ENCODE data around the gene PON2.

The PON2 gene

GRCh38 chr7:95427166-95427565 lies 7.7 kb downstream of the PON2 start:
- DNase-seq (ENCODE audit: low read depth, low spot score): no peak
- no CpG with 5 or more reads among the region's 7 CpGs for WGBS (ENCODE audit: insufficient coverage, insufficient read length)
- Histone ChIP-seq H3K4me1 (ENCODE audit: control insufficient read depth, insufficient read depth, low read length) (peaks cover 2% of the 10 kb centered on the region; the same call in 1 of the 2 replicates), H3K9me3 (ENCODE audit: control insufficient read depth, insufficient read depth, low read length) (no peaks in the 10 kb centered on the region), H3K4me3 (ENCODE audit: low read length) (no peak overlapping the region), H3K36me3 (ENCODE audit: control insufficient read depth, insufficient read depth, low read length) (no peaks in the 10 kb centered on the region), H3K27ac (ENCODE audit: low read length) (no peak overlapping the region), H3K27me3 (ENCODE audit: control insufficient read depth, insufficient read depth, low read length) (no peaks in the 10 kb centered on the region)

GRCh38 chr7:95425694-95426093 lies 9.1 kb downstream of the PON2 start:
- no CpG with 5 or more reads among the region's 2 CpGs for WGBS (ENCODE audit: insufficient coverage, insufficient read length)
- no peak overlapping the region for H3K4me3 ChIP-seq (ENCODE audit: low read length)
- no peak for DNase-seq (ENCODE audit: low read depth, low spot score)
- no peaks in the 10 kb centered on the region for H3K9me3 ChIP-seq (ENCODE audit: control insufficient read depth, insufficient read depth, low read length)
- H3K36me3 ChIP-seq (ENCODE audit: control insufficient read depth, insufficient read depth, low read length): no peaks in the 10 kb centered on the region
- peaks cover 2% of the 10 kb centered on the region; the same call in 1 of the 2 replicates for H3K4me1 ChIP-seq (ENCODE audit: control insufficient read depth, insufficient read depth, low read length)
- H3K27ac ChIP-seq (ENCODE audit: low read length): no peak overlapping the region
- no peaks in the 10 kb centered on the region for H3K27me3 ChIP-seq (ENCODE audit: control insufficient read depth, insufficient read depth, low read length)

GRCh38 chr7:95424716-95425115 lies 10.1 kb downstream of the PON2 start:
- H3K4me3 ChIP-seq (ENCODE audit: low read length): no peak overlapping the region
- no peaks in the 10 kb centered on the region for H3K27me3 ChIP-seq (ENCODE audit: control insufficient read depth, insufficient read depth, low read length)
- no peak overlapping the region for H3K27ac ChIP-seq (ENCODE audit: low read length)
- no peaks in the 10 kb centered on the region for H3K9me3 ChIP-seq (ENCODE audit: control insufficient read depth, insufficient read depth, low read length)
- no peaks in the 10 kb centered on the region for H3K36me3 ChIP-seq (ENCODE audit: control insufficient read depth, insufficient read depth, low read length)
- no peak for DNase-seq (ENCODE audit: low read depth, low spot score)
- H3K4me1 ChIP-seq (ENCODE audit: control insufficient read depth, insufficient read depth, low read length): peaks cover 2% of the 10 kb centered on the region; the same call in 1 of the 2 replicates
- no CpG with 5 or more reads among the region's 1 CpG for WGBS (ENCODE audit: insufficient coverage, insufficient read length)

- Histone ChIP-seq H3K9me3 (ENCODE audit: control insufficient read depth, insufficient read depth, low read length) (no peaks in the 10 kb centered on the region), H3K36me3 (ENCODE audit: control insufficient read depth, insufficient read depth, low read length) (no peaks in the 10 kb centered on the region), H3K27me3 (ENCODE audit: control insufficient read depth, insufficient read depth, low read length) (no peaks in the 10 kb centered on the region), H3K4me1 (ENCODE audit: control insufficient read depth, insufficient read depth, low read length) (no peaks in the 10 kb centered on the region), H3K27ac (ENCODE audit: low read length) (no peak overlapping the region), H3K4me3 (ENCODE audit: low read length) (no peak overlapping the region)
- DNase-seq (ENCODE audit: low read depth, low spot score): no peak
Observed at GRCh38 chr7:95421847-95422444, 12.9 kb downstream of the PON2 start.

GRCh38 chr7:95421000-95421846 lies 13.6 kb downstream of the PON2 start:
- H3K27me3 ChIP-seq (ENCODE audit: control insufficient read depth, insufficient read depth, low read length): no peaks in the 10 kb centered on the region
- H3K9me3 ChIP-seq (ENCODE audit: control insufficient read depth, insufficient read depth, low read length): no peaks in the 10 kb centered on the region
- H3K36me3 ChIP-seq (ENCODE audit: control insufficient read depth, insufficient read depth, low read length): no peaks in the 10 kb centered on the region
- no peak for DNase-seq (ENCODE audit: low read depth, low spot score)
- H3K4me1 ChIP-seq (ENCODE audit: control insufficient read depth, insufficient read depth, low read length): no peaks in the 10 kb centered on the region
- H3K27ac ChIP-seq (ENCODE audit: low read length): no peak overlapping the region
- WGBS (ENCODE audit: insufficient coverage, insufficient read length): no CpG with 5 or more reads among the region's 2 CpGs
- H3K4me3 ChIP-seq (ENCODE audit: low read length): no peak overlapping the region

- no peak overlapping the region for H3K27ac ChIP-seq (ENCODE audit: low read length)
- no peaks in the 10 kb centered on the region for H3K27me3 ChIP-seq (ENCODE audit: control insufficient read depth, insufficient read depth, low read length)
- WGBS (ENCODE audit: insufficient coverage, insufficient read length): no CpG with 5 or more reads among the region's 4 CpGs
- no peaks in the 10 kb centered on the region for H3K4me1 ChIP-seq (ENCODE audit: control insufficient read depth, insufficient read depth, low read length)
- H3K4me3 ChIP-seq (ENCODE audit: low read length): no peak overlapping the region
- no peak for DNase-seq (ENCODE audit: low read depth, low spot score)
- no peaks in the 10 kb centered on the region; the same call in 1 of the 2 replicates for H3K36me3 ChIP-seq (ENCODE audit: control insufficient read depth, insufficient read depth, low read length)
- no peaks in the 10 kb centered on the region for H3K9me3 ChIP-seq (ENCODE audit: control insufficient read depth, insufficient read depth, low read length)
Observed at GRCh38 chr7:95412075-95412474, 22.8 kb downstream of the PON2 start.

- Histone ChIP-seq H3K4me3 (ENCODE audit: low read length) (no peak overlapping the region), H3K4me1 (ENCODE audit: control insufficient read depth, insufficient read depth, low read length) (no peaks in the 10 kb centered on the region), H3K9me3 (ENCODE audit: control insufficient read depth, insufficient read depth, low read length) (no peaks in the 10 kb centered on the region), H3K36me3 (ENCODE audit: control insufficient read depth, insufficient read depth, low read length) (no peaks in the 10 kb centered on the region; the same call in 1 of the 2 replicates), H3K27ac (ENCODE audit: low read length) (no peak overlapping the region), H3K27me3 (ENCODE audit: control insufficient read depth, insufficient read depth, low read length) (no peaks in the 10 kb centered on the region)
- 100% methylated on average over 1 of the region's 4 CpGs for WGBS (ENCODE audit: insufficient coverage, insufficient read length)
- DNase-seq (ENCODE audit: low read depth, low spot score): no peak
Observed at GRCh38 chr7:95411666-95412065, 23.2 kb downstream of the PON2 start.

- H3K4me1 ChIP-seq (ENCODE audit: control insufficient read depth, insufficient read depth, low read length): no peaks in the 10 kb centered on the region
- H3K9me3 ChIP-seq (ENCODE audit: control insufficient read depth, insufficient read depth, low read length): no peaks in the 10 kb centered on the region
- WGBS (ENCODE audit: insufficient coverage, insufficient read length): no CpG with 5 or more reads among the region's 3 CpGs
- H3K36me3 ChIP-seq (ENCODE audit: control insufficient read depth, insufficient read depth, low read length): no peaks in the 10 kb centered on the region; the same call in 1 of the 2 replicates
- no peaks in the 10 kb centered on the region for H3K27me3 ChIP-seq (ENCODE audit: control insufficient read depth, insufficient read depth, low read length)
- no peak overlapping the region for H3K27ac ChIP-seq (ENCODE audit: low read length)
- no peak overlapping the region for H3K4me3 ChIP-seq (ENCODE audit: low read length)
- DNase-seq (ENCODE audit: low read depth, low spot score): no peak
Observed at GRCh38 chr7:95411036-95411435, 23.8 kb downstream of the PON2 start.

GRCh38 chr7:95407751-95408150 lies 27.1 kb downstream of the PON2 start:
- Histone ChIP-seq H3K36me3 (ENCODE audit: control insufficient read depth, insufficient read depth, low read length) (no peaks in the 10 kb centered on the region; the same call in 1 of the 2 replicates), H3K27me3 (ENCODE audit: control insufficient read depth, insufficient read depth, low read length) (no peaks in the 10 kb centered on the region), H3K9me3 (ENCODE audit: control insufficient read depth, insufficient read depth, low read length) (no peaks in the 10 kb centered on the region), H3K4me3 (ENCODE audit: low read length) (no peak overlapping the region), H3K4me1 (ENCODE audit: control insufficient read depth, insufficient read depth, low read length) (no peaks in the 10 kb centered on the region), H3K27ac (ENCODE audit: low read length) (no peak overlapping the region)
- no peak for DNase-seq (ENCODE audit: low read depth, low spot score)
- WGBS (ENCODE audit: insufficient coverage, insufficient read length): no CpG with 5 or more reads among the region's 2 CpGs

GRCh38 chr7:95405800-95406199 lies 29.0 kb downstream of the PON2 start:
- H3K4me1 ChIP-seq (ENCODE audit: control insufficient read depth, insufficient read depth, low read length): no peaks in the 10 kb centered on the region
- no peaks in the 10 kb centered on the region for H3K9me3 ChIP-seq (ENCODE audit: control insufficient read depth, insufficient read depth, low read length)
- no peak for DNase-seq (ENCODE audit: low read depth, low spot score)
- H3K27me3 ChIP-seq (ENCODE audit: control insufficient read depth, insufficient read depth, low read length): no peaks in the 10 kb centered on the region
- H3K36me3 ChIP-seq (ENCODE audit: control insufficient read depth, insufficient read depth, low read length): no peaks in the 10 kb centered on the region
- no peak overlapping the region for H3K27ac ChIP-seq (ENCODE audit: low read length)
- no peak overlapping the region for H3K4me3 ChIP-seq (ENCODE audit: low read length)
- 100% methylated on average over 2 of the region's 6 CpGs for WGBS (ENCODE audit: insufficient coverage, insufficient read length)

Measured in iPS DF 6.9 (cell line).